HT1080 (cell line): ENCODE measurements around the gene MICAL1. TPM values are rescaled to one million over a fixed set of nuclear protein-coding genes. Genes with fewer than 3 reads are reported as not detected.
"Not testable (repeated sequence)": the region's sequence is repeated elsewhere in the genome, so short reads cannot be mapped to it uniquely, and the experiment has no call there.

ENCODE experiments used
- DNase-seq: peaks from one replicate; pipeline ENCODE4 v3.0.0-alpha.2; 2015; ENCODE audit warnings: low read depth
- total RNA-seq: library from RNA; depleted of rRNA; stranded (reverse); fragments of >200 nt; shearing (Covaris generic); gene quantifications from 2 replicates; pipeline ENCODE4 v1.2.3, GENCODE V29; 2014

Gene MICAL1
- total RNA-seq, 1 experiment from 2014 or later, result 37.2 TPM

- no peak for DNase-seq
Measured at GRCh38 chr6:109478222-109478805, 22.7 kb upstream of the MICAL1 start.

DNA sequence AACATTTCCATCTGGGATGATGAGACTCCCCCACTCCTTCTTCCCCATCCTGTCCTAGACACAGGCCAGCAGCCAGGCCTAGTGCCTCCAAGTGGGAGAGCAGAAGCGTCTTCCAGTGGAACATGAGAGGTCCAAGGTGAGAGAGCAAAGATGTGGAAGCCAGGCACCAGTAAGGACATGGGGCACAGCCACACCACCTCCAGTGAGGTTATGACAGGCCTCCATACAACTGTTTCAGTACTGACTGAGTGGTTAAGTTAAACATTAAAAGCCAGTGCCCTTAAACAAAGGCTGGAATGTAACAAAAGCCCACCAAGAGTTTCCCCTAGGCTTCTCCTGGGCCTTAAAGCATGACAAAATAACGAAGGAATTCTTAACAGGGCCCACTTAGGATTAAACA lies 22.2 kb upstream of the MICAL1 start:
- no peak for DNase-seq

DNA sequence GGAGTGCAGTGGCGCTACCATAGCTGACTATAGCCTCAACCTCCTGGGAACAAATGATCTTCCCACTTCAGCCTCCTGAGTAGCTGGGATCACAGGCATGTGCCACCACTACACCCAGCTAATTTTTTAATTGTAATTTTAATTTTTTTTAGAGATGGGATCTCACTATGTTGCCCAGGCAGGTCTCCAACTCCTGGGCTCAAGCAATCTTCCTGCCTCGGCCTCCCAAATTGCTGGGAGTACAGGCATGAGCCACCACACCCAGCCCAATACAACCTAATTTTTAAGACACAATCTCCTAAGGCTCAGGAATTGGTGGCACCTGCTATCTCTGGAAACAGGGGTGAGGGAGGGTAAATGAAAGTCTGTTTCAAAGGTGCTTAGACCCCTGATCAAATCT lies 21.6 kb upstream of the MICAL1 start:
- DNase-seq, result no peak

- no peak for DNase-seq
Measured at GRCh38 chr6:109475625-109476024, 20.1 kb upstream of the MICAL1 start.

GRCh38 chr6:109474995-109475394 lies 19.4 kb upstream of the MICAL1 start:
- DNase-seq, result no peak

DNA sequence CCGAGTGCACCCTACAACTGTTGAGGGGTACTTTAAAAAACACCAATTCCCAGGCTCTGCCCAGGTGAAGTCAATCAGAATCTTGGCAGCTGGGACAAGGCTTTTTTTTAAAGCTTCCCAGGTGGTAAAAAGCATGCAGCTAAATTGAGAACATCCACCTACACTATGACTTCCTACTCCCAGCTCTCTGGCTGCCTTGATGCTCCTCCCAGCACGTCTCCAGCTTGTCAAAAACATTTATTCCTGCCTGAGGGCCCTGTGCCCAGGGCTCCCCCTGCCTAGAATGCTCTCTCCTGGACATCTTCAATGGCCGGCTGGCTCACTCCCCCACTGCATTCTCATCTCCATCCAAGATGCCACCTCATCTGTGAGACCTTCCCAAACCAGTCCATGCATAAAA lies 17.5 kb upstream of the MICAL1 start:
- no peak for DNase-seq

GRCh38 chr6:109472132-109472995 lies 16.8 kb upstream of the MICAL1 start:
- DNase-seq, result no peak

- DNase-seq, result no peak
Measured at GRCh38 chr6:109471105-109471810, 15.7 kb upstream of the MICAL1 start.

DNA sequence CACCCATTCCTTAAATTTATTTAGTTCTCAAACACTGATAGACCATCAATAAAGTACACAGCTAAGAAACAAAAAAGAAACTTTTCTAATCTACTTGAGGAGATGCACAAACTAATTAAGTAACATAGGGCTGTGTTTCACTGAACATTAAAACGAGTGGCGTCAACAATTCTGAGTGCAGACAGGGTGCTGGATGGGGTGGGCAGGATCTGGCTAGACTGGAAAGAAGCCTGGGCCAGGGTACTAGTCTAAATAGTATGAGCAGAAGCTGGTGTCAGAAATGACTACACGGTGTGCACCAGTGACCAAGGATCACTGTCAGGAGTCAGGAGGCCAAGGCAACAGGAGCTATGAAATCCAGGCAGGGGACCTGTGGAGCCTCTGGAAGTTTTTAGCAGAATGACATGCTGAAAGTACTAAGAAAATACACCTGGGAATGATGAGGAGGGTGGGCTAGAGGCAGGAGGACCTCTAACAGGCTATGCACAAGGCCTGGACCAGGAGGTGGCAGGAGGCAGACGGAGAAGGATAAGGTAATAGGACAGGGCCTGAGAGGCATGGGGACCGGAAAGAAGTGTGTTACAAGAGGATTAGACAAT lies 14.1 kb upstream of the MICAL1 start:
- no peak for DNase-seq

GRCh38 chr6:109467696-109468095 lies 12.1 kb upstream of the MICAL1 start:
- no peak for DNase-seq

GRCh38 chr6:109466212-109466923 lies 10.8 kb upstream of the MICAL1 start:
- DNase-seq, result no peak

- no peak for DNase-seq
Measured at GRCh38 chr6:109465772-109466171, 10.2 kb upstream of the MICAL1 start.

DNA sequence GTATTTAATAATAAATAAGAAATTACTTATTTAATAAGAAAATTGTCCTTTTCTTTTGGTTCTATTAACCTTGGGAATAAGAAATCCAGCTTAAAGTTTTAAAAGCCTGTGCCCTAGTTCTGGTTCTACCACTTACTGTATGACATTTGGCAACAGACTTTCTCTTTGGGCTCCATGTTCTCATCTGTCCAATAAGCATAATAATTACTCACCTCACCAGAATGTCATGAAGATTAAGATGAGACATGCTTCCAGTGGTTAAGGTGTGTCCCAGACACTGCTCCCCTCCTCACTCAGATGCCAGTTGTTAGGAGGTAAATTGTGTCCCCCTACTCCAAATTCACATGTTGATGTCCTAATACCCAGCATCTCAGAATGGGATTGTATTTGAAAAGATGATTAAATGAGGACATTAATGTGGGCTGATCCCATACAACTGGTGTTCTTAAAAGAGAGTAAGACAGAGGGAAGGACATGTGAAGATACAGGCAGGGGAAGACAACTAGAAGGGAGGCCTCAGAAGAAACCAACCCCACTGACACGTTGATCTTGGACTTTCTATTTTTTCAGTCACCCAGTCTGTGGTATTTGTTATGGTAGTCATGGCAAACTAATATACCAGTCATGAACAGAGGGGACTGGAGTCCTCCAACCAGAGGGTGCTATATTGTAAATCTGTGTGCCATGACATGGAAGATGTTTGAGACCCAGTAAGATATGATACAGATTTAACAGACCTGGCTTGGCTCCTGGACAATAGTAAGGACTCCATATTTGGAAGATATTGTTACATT lies 6.4 kb upstream of the MICAL1 start:
- DNase-seq, result no peak

DNA sequence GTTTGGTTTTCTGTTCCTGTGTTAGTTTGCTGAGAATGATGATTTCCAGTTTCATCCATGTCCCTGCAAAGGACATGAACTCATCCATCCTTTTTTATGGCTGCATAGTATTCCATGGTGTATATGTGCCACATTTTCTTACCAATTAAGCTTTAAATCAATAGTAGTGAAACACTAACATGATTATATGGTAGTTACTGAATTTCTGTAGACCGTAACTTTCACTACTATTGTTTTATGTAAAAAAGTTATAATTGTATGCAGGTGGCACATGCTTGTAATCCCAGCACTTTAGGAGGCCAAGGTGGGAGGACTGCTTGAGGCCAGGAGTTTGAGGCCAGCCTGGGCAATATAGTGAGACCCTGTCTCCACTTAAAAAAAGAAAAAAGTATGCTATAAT lies 5.6 kb upstream of the MICAL1 start:
- not testable (repeated sequence) for DNase-seq

DNA sequence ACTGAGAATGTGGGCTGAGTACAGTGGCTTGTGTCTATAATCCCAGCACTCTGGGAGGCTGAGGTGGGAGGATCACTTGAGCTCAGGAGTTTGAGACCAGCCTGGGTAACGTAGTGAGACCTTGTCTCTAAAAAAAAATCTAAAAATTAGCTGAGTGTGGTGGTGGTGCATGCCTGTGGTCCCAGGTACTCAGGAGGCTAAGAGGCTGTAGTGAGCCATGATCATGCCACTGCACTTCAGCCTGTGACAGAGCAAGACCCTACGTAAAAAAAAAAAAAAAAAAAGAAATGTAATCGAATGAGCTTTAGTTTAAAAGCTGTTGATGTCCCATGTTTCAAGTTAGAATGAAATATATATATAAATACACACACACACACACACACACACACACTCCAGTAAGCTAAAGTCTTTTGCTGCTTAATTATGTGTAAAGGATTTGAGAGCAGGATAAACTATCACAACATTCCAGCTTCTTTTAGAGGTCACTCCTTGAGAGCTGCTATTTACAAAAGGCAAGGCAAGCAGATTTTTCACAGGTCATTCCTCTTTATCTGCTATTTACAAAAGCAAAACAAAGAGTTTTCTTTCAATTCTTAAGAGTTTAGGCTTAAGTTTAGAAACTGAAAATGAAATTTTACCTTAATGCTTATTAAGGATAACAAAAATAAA lies 4.7 kb upstream of the MICAL1 start:
- DNase-seq, result no peak

DNA sequence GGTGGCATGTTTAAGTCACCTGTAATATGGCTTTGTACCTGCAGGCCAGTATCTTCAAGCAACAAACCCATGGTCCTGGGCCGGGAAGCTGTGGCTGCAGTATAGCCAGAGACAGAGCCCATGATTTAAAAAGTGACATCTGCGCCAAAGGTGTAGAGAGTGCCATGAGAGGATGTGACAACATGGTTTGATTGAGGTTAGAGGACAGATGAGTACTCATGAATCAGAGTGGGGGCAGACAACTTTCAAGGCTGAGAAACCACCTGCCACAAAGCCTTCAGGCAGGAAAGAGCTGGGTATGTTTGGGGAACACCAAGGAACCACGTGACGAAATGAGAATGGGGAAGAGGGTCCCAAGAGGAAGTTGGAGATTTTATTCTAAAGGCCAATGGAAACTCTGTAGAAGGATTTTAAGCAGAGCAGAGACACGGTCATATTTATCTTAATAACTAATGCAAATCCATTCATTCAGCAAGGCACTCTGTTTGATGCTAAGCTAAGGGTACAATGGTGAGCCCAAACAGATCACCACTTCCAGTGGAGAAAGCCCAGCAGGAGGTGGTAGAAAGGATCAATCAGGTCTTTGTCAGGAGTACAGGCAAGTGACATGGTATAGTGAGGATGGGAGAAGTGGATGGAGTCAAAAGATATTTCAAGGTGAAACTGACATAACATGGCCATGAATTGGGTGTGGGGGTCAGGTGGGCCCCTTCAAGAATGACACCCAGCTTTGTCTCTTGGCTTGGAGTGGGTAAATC lies 3.4 kb upstream of the MICAL1 start:
- DNase-seq, result peak; percentile 35

- no peak for DNase-seq
Measured at GRCh38 chr6:109457562-109457996, 2.0 kb upstream of the MICAL1 start.

DNA sequence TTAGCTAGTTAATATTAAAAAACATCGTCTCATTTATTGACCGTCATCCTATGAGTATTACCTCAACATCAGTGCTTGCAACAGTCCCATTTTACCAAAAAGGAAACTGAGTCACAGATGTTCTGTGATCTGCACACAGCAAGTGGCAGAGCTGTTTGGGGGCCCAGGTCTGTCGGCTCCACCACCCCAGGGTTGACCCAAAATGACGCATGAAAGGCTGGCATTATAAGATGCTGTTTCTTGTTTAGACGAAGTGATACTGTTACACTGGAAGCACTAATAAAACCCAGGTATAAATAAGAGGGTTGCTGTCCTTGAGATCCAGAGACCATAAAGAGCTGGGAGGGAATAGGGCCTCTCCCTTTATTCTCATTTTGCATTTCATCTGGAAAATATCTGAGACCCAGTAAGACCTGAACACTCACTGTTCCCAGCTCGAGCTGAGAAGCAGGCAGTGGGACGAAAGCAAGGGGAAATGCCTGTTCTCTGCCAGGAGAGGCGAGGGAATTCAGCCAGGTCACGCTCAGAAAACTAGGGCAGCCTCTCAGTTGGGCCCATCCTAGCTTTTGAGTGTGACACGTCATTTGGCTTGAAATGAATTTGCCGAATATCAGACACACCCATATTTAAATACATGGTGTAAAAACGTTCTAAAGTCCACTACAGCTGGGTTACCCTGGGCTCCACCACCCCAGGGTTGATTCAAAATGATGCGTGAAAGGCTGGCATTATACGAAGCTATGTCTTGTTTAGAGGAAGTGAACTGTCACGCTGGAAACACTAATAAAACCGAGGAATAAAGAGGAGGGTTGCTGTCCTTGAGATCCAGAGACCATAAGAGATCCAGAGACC lies 1.4 kb upstream of the MICAL1 start:
- no peak for DNase-seq
